ENCODE measurements around the gene MAG.

MAG gene

DNA sequence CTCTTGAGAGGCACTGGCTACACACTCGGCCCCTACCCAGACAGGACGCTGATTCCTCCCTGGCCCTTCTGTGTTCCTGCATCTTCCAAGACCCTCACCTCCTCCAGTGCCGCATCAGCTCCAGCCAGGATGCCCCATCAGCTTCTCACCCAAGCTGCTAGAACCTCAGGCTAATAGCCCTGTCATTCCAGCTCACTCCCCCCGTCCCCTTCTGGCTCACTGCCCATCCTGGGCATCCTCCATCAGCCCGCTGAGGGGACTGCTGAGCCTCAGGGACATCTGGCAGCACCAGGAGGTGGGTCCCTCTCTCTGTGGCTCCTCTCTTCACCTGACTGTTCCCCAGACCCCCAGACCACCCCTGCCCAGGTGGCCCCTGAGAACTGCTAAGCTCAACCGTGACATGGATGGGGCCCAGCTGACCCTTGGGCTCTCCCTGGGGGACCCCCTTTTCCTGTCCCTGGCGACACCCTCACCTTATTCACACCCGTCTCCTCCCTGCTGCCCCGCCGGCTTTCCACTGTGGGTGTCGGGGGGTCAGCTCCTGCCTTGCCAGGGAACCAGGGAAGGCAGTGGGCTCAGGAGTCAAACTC, 71.1 kb downstream of the MAG start:
- no peak for DNase-seq (ENCODE audit: low spot score)

Data from D341Med (cell line).